Fibroblast of pulmonary artery (primary cell): Measurements from ENCODE around the gene PADI6.

Experiments
- DNase-seq: peaks from one replicate; pipeline ENCODE4 v3.0.0-alpha.2; 2010; ENCODE audit warnings: low read depth
- H3K4me3 ChIP-seq: replicated peaks from 2 replicates; pipeline ENCODE4 v1.5.1; 2011; ENCODE audit warnings: low read depth, mild to moderate bottlenecking, control low read depth, low read length, moderate library complexity
- CTCF ChIP-seq: IDR thresholded peaks from 2 replicates; pipeline ENCODE4 v1.5.1; 2011; ENCODE audit warnings: mild to moderate bottlenecking, control low read depth, low read length, inconsistent platforms; ENCODE audit errors: missing control alignments

Gene PADI6

GRCh38 chr1:17447501-17447992 is 75.6 kb downstream of the PADI6 start:
- no peak for DNase-seq
- no peak for TF ChIP-seq CTCF

More at GRCh38 chr1:17447501-17447992, 75.6 kb downstream of the PADI6 start:
- no peak overlapping the region for H3K4me3 ChIP-seq
